ENCODE data around the gene ANK2. TPM values are rescaled to one million over a fixed set of nuclear protein-coding genes. Genes with fewer than 3 reads are reported as not detected.

The ANK2 gene
- polyA plus RNA-seq, 1 experiment = 1.3 TPM

GRCh38 chr4:113332701-113333100 lies 283.2 kb downstream of the ANK2 start:
- ChIA-PET CTCF (no interaction called here), POLR2A (no interaction called here)
- no peak for TF ChIP-seq CTCF (IDR thresholded peaks at IDR 0.05; ENCODE audit: low read depth, low read length)
- H3K9me3 ChIP-seq (ENCODE audit: control insufficient read depth, insufficient read depth, low read length) = no peaks in the 10 kb centered on the region
- DNase-seq (ENCODE audit: low read depth, low spot score) = no peak
- no peaks in the 10 kb centered on the region for H3K27me3 ChIP-seq (ENCODE audit: control insufficient read depth, insufficient read depth, low read length)
- H3K4me3 ChIP-seq (ENCODE audit: low read depth, low read length) = no peak overlapping the region
- no peak overlapping the region for H3K27ac ChIP-seq (ENCODE audit: low read depth, low read length)

GRCh38 chr4:113335746-113336145 lies 286.3 kb downstream of the ANK2 start:
- DNase-seq (ENCODE audit: low read depth, low spot score) = no peak
- TF ChIP-seq CTCF (IDR thresholded peaks at IDR 0.05; ENCODE audit: low read depth, low read length) = no peak
- no peak overlapping the region for H3K27ac ChIP-seq (ENCODE audit: low read depth, low read length)
- H3K4me3 ChIP-seq (ENCODE audit: low read depth, low read length) = no peak overlapping the region
- ChIA-PET CTCF (interaction anchor here (0.7 to 1.5 kb wide), 2 partner anchors 7 to 853 kb away, joined by 3 read pairs; no protein-coding TSS in a partner anchor), POLR2A (no interaction called here)
- H3K27me3 ChIP-seq (ENCODE audit: control insufficient read depth, insufficient read depth, low read length) = no peaks in the 10 kb centered on the region
- no peaks in the 10 kb centered on the region for H3K9me3 ChIP-seq (ENCODE audit: control insufficient read depth, insufficient read depth, low read length)

GRCh38 chr4:113336556-113336955 lies 287.1 kb downstream of the ANK2 start:
- H3K27ac ChIP-seq (ENCODE audit: low read depth, low read length) = no peak overlapping the region
- TF ChIP-seq CTCF (IDR thresholded peaks at IDR 0.05; ENCODE audit: low read depth, low read length) = no peak
- no peaks in the 10 kb centered on the region for H3K9me3 ChIP-seq (ENCODE audit: control insufficient read depth, insufficient read depth, low read length)
- CTCF ChIA-PET = no interaction called here
- POLR2A ChIA-PET = interaction anchor here (0.7 kb wide), 1 partner anchor 132 kb away, joined by 4 read pairs; no protein-coding TSS in a partner anchor
- no peak for DNase-seq (ENCODE audit: low read depth, low spot score)
- H3K4me3 ChIP-seq (ENCODE audit: low read depth, low read length) = no peak overlapping the region
- no peaks in the 10 kb centered on the region for H3K27me3 ChIP-seq (ENCODE audit: control insufficient read depth, insufficient read depth, low read length)

- TF ChIP-seq CTCF (IDR thresholded peaks at IDR 0.05; ENCODE audit: low read depth, low read length) = no peak
- ChIA-PET POLR2A (no interaction called here), CTCF (no interaction called here)
- no peaks in the 10 kb centered on the region for H3K27me3 ChIP-seq (ENCODE audit: control insufficient read depth, insufficient read depth, low read length)
- no peak for DNase-seq (ENCODE audit: low read depth, low spot score)
- H3K9me3 ChIP-seq (ENCODE audit: control insufficient read depth, insufficient read depth, low read length) = no peaks in the 10 kb centered on the region
- no peak overlapping the region for H3K4me3 ChIP-seq (ENCODE audit: low read depth, low read length)
- no peak overlapping the region for H3K27ac ChIP-seq (ENCODE audit: low read depth, low read length)
Measured at GRCh38 chr4:113339430-113339813, 290.0 kb downstream of the ANK2 start.

DNA sequence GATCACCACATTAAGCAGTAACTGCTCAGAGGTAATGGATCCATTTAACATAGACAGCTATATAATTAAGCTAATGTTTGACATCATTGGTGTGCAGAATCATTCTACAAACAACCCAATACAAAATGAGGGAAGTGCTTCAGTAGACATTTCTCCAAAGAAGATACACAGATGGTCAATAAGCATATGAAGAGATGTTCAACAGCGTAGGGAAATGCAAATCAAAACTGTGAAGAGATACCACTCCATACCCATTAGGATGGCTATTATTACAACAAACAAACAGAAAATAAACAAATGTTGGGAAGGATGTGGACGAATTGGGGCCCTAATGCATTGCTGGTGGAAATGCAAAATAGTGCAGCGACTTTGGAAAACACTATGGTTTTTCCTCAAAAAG lies 294.6 kb downstream of the ANK2 start:
- H3K4me3 ChIP-seq (ENCODE audit: low read depth, low read length) = no peak overlapping the region
- no peaks in the 10 kb centered on the region for H3K27me3 ChIP-seq (ENCODE audit: control insufficient read depth, insufficient read depth, low read length)
- ChIA-PET CTCF (no interaction called here), POLR2A (no interaction called here)
- TF ChIP-seq CTCF (IDR thresholded peaks at IDR 0.05; ENCODE audit: low read depth, low read length) = no peak
- no peak for DNase-seq (ENCODE audit: low read depth, low spot score)
- no peak overlapping the region for H3K27ac ChIP-seq (ENCODE audit: low read depth, low read length)
- H3K9me3 ChIP-seq (ENCODE audit: control insufficient read depth, insufficient read depth, low read length) = no peaks in the 10 kb centered on the region

Measured in AG04450 (cell line).